ENCODE measurements around the gene UBC. TPM values are rescaled to one million over a fixed set of nuclear protein-coding genes. Genes with fewer than 3 reads are reported as not detected.
"Not testable (repeated sequence)": the region's sequence is repeated elsewhere in the genome, so short reads cannot be mapped to it uniquely, and the experiment has no call there.

The UBC gene
- polyA plus RNA-seq, 1 donor from 2014 or later, result 1,893 TPM

GRCh38 chr12:124925117-124925516, 10.7 kb upstream of the UBC start:
- peak overlapping the region; percentile 67 to 97 (median 90) for H3K27ac Mint-ChIP-seq
- peaks cover 34 to 39% (median 37%) of the 10 kb centered on the region in 3 donors for H3K4me1 Mint-ChIP-seq
- peak overlapping the region in 2 of 4 donors; percentile 41 to 64 for H3K4me3 Mint-ChIP-seq
- peaks cover 3% of the 10 kb centered on the region for H3K36me3 Mint-ChIP-seq
- peaks cover 0 to 7% (median 0%) of the 10 kb centered on the region in 3 donors for H3K9me3 Mint-ChIP-seq
- H3K27me3 Mint-ChIP-seq, result peaks cover 1% of the 10 kb centered on the region

- H3K27me3 Mint-ChIP-seq, result peaks cover 1% of the 10 kb centered on the region
Measured at GRCh38 chr12:124923905-124924734, 9.7 kb upstream of the UBC start.

GRCh38 chr12:124921200-124922031, 7.0 kb upstream of the UBC start:
- Mint-ChIP-seq H3K9me3 (peaks cover 0 to 2% (median 0%) of the 10 kb centered on the region in 3 donors), H3K4me3 (peak overlapping the region; percentile 78 to 94 (median 86)), H3K27me3 (no peaks in the 10 kb centered on the region), H3K4me1 (peaks cover 46 to 55% (median 47%) of the 10 kb centered on the region in 3 donors), H3K27ac (peak overlapping the region; percentile 99 to 100 (median 99)), H3K36me3 (no peaks in the 10 kb centered on the region)

More at GRCh38 chr12:124923905-124924734, 9.7 kb upstream of the UBC start:
- peaks cover 0 to 7% (median 0%) of the 10 kb centered on the region in 3 donors for H3K9me3 Mint-ChIP-seq
- H3K27ac Mint-ChIP-seq, result peak overlapping the region in 2 of 3 donors; percentile 67 to 97
- peaks cover 3% of the 10 kb centered on the region for H3K36me3 Mint-ChIP-seq
- H3K4me1 Mint-ChIP-seq, result peaks cover 44 to 48% (median 47%) of the 10 kb centered on the region in 3 donors
- H3K4me3 Mint-ChIP-seq, result peak overlapping the region in 2 of 4 donors; percentile 25 to 27

GRCh38 chr12:124920353-124920935, 6.0 kb upstream of the UBC start:
- no peaks in the 10 kb centered on the region for H3K27me3 Mint-ChIP-seq
- H3K27ac Mint-ChIP-seq, result peak overlapping the region; percentile 99 to 100 (median 99)
- H3K36me3 Mint-ChIP-seq, result no peaks in the 10 kb centered on the region
- H3K9me3 Mint-ChIP-seq, result peaks cover 0 to 2% (median 0%) of the 10 kb centered on the region in 3 donors
- H3K4me1 Mint-ChIP-seq, result peaks cover 50 to 63% (median 51%) of the 10 kb centered on the region in 3 donors
- H3K4me3 Mint-ChIP-seq, result peak overlapping the region; percentile 78 to 94 (median 88)

GRCh38 chr12:124919521-124920352, 5.3 kb upstream of the UBC start:
- Mint-ChIP-seq H3K9me3 (peaks cover 0 to 2% (median 0%) of the 10 kb centered on the region in 3 donors), H3K4me3 (peak overlapping the region; percentile 76 to 94 (median 86)), H3K36me3 (no peaks in the 10 kb centered on the region), H3K27me3 (no peaks in the 10 kb centered on the region), H3K4me1 (peaks cover 53 to 63% (median 54%) of the 10 kb centered on the region in 3 donors), H3K27ac (peak overlapping the region; percentile 98 to 100 (median 99))

GRCh38 chr12:124918622-124918988, 4.2 kb upstream of the UBC start:
- not testable (repeated sequence) for H3K36me3 Mint-ChIP-seq, H3K9me3 Mint-ChIP-seq, H3K27me3 Mint-ChIP-seq
- peaks cover 54 to 65% (median 65%) of the 10 kb centered on the region in 3 donors for H3K4me1 Mint-ChIP-seq
- peak overlapping the region in 3 of 4 donors; percentile 99 for H3K4me3 Mint-ChIP-seq
- peak overlapping the region; percentile 98 to 100 (median 99) for H3K27ac Mint-ChIP-seq

- H3K9me3 Mint-ChIP-seq, result peaks cover 0 to 8% (median 0%) of the 10 kb centered on the region in 3 donors
- peaks cover 60 to 70% (median 68%) of the 10 kb centered on the region in 3 donors for H3K4me1 Mint-ChIP-seq
- H3K36me3 Mint-ChIP-seq, result peaks cover 8% of the 10 kb centered on the region
- peak overlapping the region; percentile 98 to 100 (median 99) for H3K27ac Mint-ChIP-seq
- H3K27me3 Mint-ChIP-seq, result no peaks in the 10 kb centered on the region
- peak overlapping the region; percentile 87 to 99 (median 99) for H3K4me3 Mint-ChIP-seq
Measured at GRCh38 chr12:124917841-124918621, 3.6 kb upstream of the UBC start.

- peaks cover 10% of the 10 kb centered on the region for H3K36me3 Mint-ChIP-seq
- H3K27ac Mint-ChIP-seq, result peak overlapping the region; percentile 98 to 100 (median 99)
- H3K4me1 Mint-ChIP-seq, result peaks cover 62 to 72% (median 67%) of the 10 kb centered on the region in 3 donors
- peaks cover 0 to 8% (median 0%) of the 10 kb centered on the region in 3 donors for H3K9me3 Mint-ChIP-seq
- H3K27me3 Mint-ChIP-seq, result no peaks in the 10 kb centered on the region
- peak overlapping the region; percentile 87 to 99 (median 99) for H3K4me3 Mint-ChIP-seq
Measured at GRCh38 chr12:124917135-124917840, 2.8 kb upstream of the UBC start.

- Mint-ChIP-seq H3K4me1 (peaks cover 58 to 65% (median 59%) of the 10 kb centered on the region in 3 donors), H3K9me3 (peaks cover 0 to 6% (median 0%) of the 10 kb centered on the region in 3 donors), H3K36me3 (peaks cover 10% of the 10 kb centered on the region), H3K4me3 (peak overlapping the region; percentile 87 to 99 (median 99)), H3K27ac (peak overlapping the region; percentile 98 to 100 (median 99)), H3K27me3 (no peaks in the 10 kb centered on the region)
Measured at GRCh38 chr12:124916374-124917134, 2.1 kb upstream of the UBC start.

GRCh38 chr12:124915239-124916236, 1.1 kb upstream of the UBC start:
- H3K27me3 Mint-ChIP-seq, result no peaks in the 10 kb centered on the region
- H3K27ac Mint-ChIP-seq, result peak overlapping the region; percentile 98 to 100 (median 100)
- H3K4me1 Mint-ChIP-seq, result peaks cover 57 to 63% (median 57%) of the 10 kb centered on the region in 3 donors
- H3K36me3 Mint-ChIP-seq, result peaks cover 15% of the 10 kb centered on the region
- peak overlapping the region; percentile 99 for H3K4me3 Mint-ChIP-seq
- H3K9me3 Mint-ChIP-seq, result peaks cover 0 to 6% (median 0%) of the 10 kb centered on the region in 3 donors

Measured in IgD-negative memory B cell (primary cell).